ENCODE measurements around the gene SPTB. TPM values are rescaled to one million over a fixed set of nuclear protein-coding genes. Genes with fewer than 3 reads are reported as not detected.
"Not testable (repeated sequence)": the region's sequence is repeated elsewhere in the genome, so short reads cannot be mapped to it uniquely, and the experiment has no call there.

SPTB gene
- 0.10 TPM in 1 of 2 replicates, not detected in the other for total RNA-seq

DNA sequence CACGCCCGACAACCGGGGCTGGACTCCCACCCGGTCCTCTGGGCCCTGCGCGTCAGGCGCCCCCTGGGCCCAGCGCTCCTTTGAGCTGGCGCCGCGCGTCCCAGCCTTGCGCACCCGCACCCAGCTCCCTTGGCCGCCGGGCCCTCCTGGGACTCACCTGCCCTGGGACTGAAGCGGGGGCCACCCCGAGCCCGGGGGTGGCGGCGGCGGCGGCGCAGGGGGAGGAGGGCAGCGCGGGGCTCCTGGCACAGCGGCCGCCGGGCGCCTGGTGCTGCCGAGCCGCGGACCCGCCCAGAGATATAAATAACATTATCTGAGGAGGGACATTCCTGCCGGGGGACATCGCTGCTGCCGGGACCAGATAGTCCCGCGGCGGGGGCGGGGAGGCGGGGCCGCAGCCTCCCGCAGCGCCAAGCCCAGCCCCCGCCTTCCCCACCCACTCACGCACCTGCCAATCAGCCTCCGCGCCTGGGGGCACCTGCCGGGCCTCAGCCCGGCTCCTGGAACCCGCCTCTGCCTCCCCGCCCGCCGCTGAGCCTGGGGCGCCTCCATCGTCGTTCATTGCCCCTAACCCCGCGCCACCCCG is at the start of gene SPTB:
SPTB (minus strand) TSS at position 273 of the 586 bp plus-strand sequence. CDS start 56,813 bp downstream, outside the sequence.
- DNase-seq (ENCODE audit: low read depth) = no peak

GRCh38 chr14:64929014-64929359 is 49.3 kb upstream of the SPTB start:
- DNase-seq (ENCODE audit: low read depth) = no peak

DNA sequence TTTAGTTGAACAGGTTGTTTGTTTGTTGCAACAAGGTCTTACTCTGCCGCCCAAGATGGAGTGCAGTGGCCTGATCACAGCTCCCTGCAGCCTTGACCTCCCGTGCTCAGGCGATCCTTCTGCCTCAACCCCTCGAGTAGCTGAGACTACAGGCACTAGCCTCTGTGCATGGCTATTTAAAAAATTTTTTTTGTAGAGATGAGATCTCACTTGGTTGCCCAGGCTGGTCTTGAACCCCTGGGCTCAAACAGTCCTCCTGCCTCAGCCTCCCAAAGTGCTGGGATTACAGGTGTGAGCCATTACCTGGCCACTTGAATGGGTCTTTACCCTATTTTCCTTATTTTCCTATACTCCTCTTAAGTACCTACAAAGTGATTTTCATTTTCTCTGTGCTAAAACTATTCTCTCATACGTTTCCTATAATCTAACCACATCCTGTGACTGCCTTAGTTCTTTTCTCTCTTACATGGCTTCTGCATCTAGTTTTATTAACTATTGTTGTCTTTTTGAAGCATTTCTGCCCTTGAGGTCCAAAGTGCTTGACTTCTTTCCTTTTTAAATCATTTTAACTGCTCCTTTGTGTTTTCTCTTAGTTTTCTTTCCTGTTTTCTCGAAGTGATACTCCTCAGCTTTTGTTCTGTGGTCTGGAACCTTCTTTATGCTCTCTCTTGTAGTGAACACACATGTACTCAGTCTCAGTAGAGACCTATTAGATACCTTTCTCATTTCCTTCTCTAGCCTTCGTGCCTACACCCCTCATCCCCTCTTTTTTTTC is 48.7 kb upstream of the SPTB start:
- DNase-seq (ENCODE audit: low read depth) = no peak

GRCh38 chr14:64927031-64927430 is 47.3 kb upstream of the SPTB start:
- DNase-seq (ENCODE audit: low read depth) = no peak

DNA sequence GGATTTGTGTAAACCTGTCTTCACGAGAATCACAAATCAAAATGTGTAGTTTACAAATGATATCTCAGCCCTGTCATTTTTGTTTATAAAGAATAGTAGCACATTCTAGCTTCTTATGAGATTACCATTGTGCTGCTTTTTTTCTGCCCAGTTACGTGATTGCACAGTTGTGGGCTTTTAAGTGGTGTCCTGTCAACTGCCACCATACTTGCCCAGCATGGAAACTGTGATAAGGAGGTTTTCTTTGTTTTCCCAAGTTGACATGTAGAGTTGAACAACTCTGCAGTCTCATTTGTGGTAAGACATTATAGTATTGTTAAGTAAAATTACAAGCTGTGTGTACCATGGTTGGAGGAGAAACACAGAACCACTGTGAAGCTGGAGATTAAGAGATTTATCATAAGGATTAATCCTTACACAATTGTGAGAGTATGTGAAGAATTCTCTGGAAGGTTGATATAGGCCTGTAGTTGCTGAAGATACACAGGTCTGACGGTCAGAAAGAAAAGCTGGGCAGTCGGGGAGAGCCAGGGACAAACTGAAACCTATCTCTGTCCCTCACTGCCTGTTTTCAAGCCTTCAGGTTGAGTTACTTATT is 46.8 kb upstream of the SPTB start:
- DNase-seq (ENCODE audit: low read depth) = no peak

DNA sequence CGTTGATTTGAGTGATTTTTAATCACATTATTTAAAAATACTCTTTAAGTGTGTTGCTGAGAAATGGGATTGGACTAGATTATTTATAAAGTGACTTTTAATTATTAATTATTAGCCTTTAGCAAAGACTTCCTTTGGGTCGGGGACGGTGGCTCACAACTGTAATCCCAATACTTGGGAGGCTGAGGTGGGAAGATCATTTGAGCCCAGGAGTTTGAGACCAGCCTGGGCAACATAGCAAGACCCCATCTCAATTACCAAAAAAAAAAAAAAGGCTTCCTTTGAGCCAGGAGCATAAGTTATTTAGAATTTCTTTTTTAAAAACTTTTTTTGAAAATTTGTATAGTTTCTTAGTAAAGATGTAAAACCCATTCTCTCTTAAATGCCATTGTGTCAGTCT is 43.3 kb upstream of the SPTB start:
- no peak for DNase-seq (ENCODE audit: low read depth)

- DNase-seq (ENCODE audit: low read depth) = no peak
These were observed 40.8 kb upstream of the SPTB start for GRCh38 chr14:64920465-64920864.

DNA sequence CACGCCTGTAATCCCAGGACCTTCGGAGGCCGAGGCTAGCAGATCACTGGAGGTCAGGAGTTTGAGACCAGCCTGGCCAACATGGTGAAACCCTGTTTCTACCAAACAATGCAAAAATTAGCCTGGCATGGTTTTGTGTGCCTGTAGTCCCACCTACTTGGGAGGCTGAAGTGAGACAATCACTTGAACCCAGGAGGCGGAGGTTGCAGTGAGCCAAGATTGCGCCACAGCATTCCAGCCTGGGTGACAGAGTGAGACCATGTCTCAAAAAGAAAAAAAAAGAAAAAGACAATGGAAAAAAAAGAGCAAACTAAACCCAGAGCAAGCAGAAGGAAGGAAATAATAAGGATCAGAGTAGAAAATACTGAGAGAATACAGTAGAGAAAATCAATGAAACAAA is 39.9 kb upstream of the SPTB start:
- DNase-seq (ENCODE audit: low read depth) = peak; percentile 69

DNA sequence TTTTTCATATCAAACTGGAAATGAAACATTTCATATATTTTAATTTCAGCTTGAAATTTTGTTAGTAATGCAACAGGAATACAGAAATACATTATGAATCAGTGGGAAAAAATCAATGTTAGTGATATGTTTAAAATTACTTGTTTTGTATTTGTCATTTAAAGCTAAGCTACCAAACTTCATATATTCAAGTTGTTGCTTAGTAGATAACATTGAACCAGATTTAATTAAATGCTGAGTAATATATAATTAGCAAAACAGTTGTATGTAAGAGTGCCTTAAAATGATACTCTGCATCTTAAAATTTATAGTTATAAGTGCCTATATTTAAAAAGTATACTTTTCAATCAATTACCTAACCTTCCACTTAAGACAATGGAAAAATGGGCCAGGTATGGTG is 39.5 kb upstream of the SPTB start:
- no peak for DNase-seq (ENCODE audit: low read depth)

GRCh38 chr14:64918216-64918615 is 38.5 kb upstream of the SPTB start:
- peak; percentile 65 for DNase-seq (ENCODE audit: low read depth)

GRCh38 chr14:64915797-64916196 is 36.1 kb upstream of the SPTB start:
- no peak for DNase-seq (ENCODE audit: low read depth)

GRCh38 chr14:64915029-64915424 is 35.3 kb upstream of the SPTB start:
- no peak for DNase-seq (ENCODE audit: low read depth)

DNA sequence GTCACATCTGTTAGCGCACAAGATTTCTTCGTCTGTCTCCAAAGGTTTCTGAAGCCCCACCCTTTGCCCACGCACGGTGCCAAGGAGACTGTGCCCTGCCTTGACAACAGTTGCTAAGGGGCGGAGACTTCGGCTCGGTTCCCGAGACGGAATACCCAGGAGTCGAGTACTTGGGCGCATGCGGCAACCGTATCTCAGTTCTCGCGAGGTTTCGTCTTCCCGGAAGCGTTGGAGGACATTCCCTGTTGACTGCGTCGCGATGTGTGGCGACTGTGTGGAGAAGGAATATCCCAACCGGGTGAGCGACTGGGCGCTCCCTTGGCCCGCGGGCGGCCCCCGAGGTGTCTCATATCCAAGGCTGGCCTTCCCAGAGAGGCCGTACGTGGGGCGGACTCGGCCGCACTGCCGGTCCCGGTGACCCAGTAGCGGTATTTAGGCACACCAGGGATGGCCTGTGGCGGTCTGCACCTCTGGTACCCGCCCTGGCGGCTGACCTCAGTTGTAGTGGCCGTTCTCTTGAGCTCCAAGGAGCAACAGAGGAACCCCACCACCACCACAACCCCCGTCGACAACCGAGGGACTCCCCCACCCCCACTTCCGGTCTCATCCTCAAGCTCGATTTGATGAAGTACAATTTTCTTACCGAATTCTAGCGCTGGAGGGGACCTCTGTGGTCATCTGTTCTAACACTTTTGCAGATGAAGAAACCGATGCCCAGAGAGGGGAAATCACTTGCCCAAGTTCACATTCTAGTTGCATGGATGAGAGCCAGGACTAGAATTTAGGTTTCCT is 34.7 kb upstream of the SPTB start, which contains the start of gene CHURC1:
CHURC1 (plus strand) TSS at position 219 of the 792 bp plus-strand sequence; CDS start at position 260, 41 bp downstream.
- peak; percentile 98 for DNase-seq (ENCODE audit: low read depth)

DNA sequence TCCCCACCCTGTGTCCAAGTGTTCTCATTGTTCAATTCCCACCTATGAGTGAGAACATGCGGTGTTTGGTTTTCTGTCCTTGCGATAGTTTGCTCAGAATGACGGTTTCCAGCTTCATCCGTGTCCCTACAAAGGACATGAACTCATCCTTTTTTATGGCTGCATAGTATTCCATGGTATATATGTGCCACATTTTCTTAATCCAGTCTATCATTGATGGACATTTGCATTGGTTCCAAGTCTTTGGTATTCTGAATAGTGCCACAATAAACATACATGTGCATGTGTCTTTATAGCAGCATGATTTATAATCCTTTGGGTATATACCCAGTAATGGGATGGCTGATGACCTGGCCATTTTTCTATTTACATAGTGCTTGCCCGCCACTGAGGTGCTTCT is 33.8 kb upstream of the SPTB start:
- not testable (repeated sequence) for DNase-seq (ENCODE audit: low read depth)

DNA sequence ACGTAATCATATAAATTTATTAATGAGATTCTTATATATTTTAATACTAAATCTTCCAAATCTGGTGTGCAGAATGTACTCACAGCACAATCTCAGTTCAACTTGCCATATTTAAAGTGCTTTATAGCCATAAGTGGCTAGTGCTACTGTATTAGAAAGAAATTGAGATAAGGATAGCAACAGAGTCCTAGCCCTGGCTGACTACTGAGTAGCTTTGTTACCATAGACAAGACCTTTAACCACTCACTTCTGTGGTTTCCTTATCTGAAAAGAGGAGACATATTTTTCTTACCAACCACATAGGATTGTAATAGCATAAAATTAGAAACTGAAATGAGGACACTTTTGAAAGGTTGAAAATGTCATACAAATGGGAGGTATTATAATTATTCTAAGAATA is 32.6 kb upstream of the SPTB start:
- no peak for DNase-seq (ENCODE audit: low read depth)

- DNase-seq (ENCODE audit: low read depth) = peak; percentile 45
These were observed 31.3 kb upstream of the SPTB start for GRCh38 chr14:64910847-64911495.

DNA sequence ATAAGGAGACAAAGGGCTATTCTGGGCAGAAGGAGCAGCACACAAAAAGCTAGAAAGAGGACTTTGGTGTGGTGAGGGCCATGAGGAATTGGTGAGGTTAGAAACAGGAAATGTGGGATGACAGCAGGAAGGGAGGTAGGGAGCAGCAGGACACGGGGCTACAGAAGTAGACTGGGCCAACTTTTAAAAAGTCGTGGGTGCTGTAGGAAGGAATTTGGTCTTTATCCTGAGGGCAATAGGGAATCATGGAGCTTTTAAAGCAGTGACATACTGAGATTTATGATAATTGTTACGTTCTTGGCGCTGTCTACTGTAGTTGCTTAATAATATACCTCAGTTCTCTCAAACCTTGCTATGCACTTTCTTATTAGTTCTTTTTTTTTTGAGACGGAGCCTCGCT is 26.3 kb upstream of the SPTB start:
- DNase-seq (ENCODE audit: low read depth) = no peak

- no peak for DNase-seq (ENCODE audit: low read depth)
These were observed 20.3 kb upstream of the SPTB start for GRCh38 chr14:64899958-64900357.

DNA sequence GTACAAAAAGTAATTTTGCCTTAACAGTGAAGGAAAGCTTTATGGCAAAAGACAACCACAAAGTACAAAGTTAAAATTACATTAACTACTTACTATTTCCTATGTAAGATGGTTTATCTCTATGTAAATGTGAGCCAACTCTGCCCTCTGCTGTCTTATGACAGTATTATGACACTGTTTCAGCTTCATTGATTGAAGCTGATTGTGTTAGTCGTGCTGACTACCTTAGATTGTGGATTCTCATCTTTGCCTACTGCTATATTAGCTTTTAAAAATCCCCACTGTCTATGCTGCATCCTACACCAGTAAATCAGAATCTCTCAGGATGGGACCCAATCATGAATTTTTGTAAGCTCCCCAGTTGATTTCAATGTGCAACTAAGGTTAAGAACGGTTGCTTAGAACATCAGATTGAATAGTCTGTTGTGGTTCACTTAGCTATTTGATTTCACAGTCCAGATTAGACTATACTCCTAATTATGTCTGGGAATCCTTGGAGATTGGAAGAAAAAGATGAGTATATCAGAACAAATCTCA is 12.2 kb upstream of the SPTB start:
- DNase-seq (ENCODE audit: low read depth) = peak; percentile 76

GRCh38 chr14:64891173-64891838 is 11.6 kb upstream of the SPTB start:
- no peak for DNase-seq (ENCODE audit: low read depth)

- no peak for DNase-seq (ENCODE audit: low read depth)
These were observed 9.6 kb upstream of the SPTB start for GRCh38 chr14:64889352-64889751.

Measured in renal cortical epithelial cell (primary cell).